Stomach (tissue), 9 donors: Measurements from ENCODE around the gene CREB1. TPM values are rescaled to one million over a fixed set of nuclear protein-coding genes. Genes with fewer than 3 reads are reported as not detected.

Experiments
- DNase-seq, 2 donors: peaks; one replicate each; pipeline versions ENCODE4 v3.0.0 to v3.0.0-alpha.2; 2013 to 2019
- H3K27ac ChIP-seq, 5 donors: fragments of 200-600 bp in 4 of 5; sonication (generic) in 4 of 5; one replicate each; pipeline ENCODE4 v1.5.1; 2013 to 2019; ENCODE audit warnings: mild to moderate bottlenecking in 1 of 5, moderate library complexity in 1 of 5
- H3K27me3 ChIP-seq, 3 donors: fragments of 200-600 bp; sonication (generic); one replicate each; pipeline ENCODE4 v1.5.1; 2017 to 2019; ENCODE audit warnings: mixed run types in 1 of 3
- H3K36me3 ChIP-seq, 4 donors: fragments of 200-600 bp; sonication (generic); 1 replicate in 3 of 4; 2 replicates in 1 of 4; pipeline ENCODE4 v1.5.1; 2016 to 2019
- H3K4me1 ChIP-seq, 4 donors: fragments of 200-600 bp; sonication (generic); one replicate each; pipeline ENCODE4 v1.5.1; 2016 to 2019
- H3K4me3 ChIP-seq, 4 donors: fragments of 200-600 bp; sonication (generic) in 3 of 4; one replicate each; pipeline ENCODE4 v1.5.1; 2016 to 2019; ENCODE audit warnings: mild to moderate bottlenecking in 1 of 4
- H3K9me3 ChIP-seq, 4 donors: fragments of 200-600 bp; sonication (generic); one replicate each; pipeline ENCODE4 v1.5.1; 2016 to 2019
- EP300 ChIP-seq: sonication (generic); formaldehyde crosslinking; IDR thresholded peaks from one replicate; pipeline ENCODE4 v1.6.1; 2017; ENCODE audit warnings: antibody characterized with exemption
- POLR2A ChIP-seq, 4 donors: fragments of 450-650 bp; IDR thresholded peaks; one replicate each; pipeline ENCODE4 v1.6.1; 2016; ENCODE audit warnings: antibody characterized with exemption in 4 of 4, control low read depth in 2 of 4, mild to moderate bottlenecking in 1 of 4, moderate library complexity in 1 of 4
- POLR2AphosphoS5 ChIP-seq, 3 donors: sonication (generic); formaldehyde crosslinking; IDR thresholded peaks; one replicate each; pipeline ENCODE4 v1.6.1; 2016; ENCODE audit warnings: antibody characterized with exemption in 3 of 3
- WGBS, 5 donors: extraction: QIAGEN DNeasy Blood & Tissue Kit in 3 of 5; methylation state at CpG; one replicate each; pipeline versions ENCODE4 v1.1.5 to v1.1.7; 2013 to 2018; 5-methylcytosine and 5-hydroxymethylcytosine counted together
- intact Hi-C: fragments of 100-400 bp; cut with DNase I; formaldehyde crosslinking; loops from one replicate; pipeline ENCODE4 v1.15.1; 2023; ENCODE audit warnings: low total_unique reads
- polyA plus RNA-seq, 3 donors: library from polyadenylated mRNA; stranded (reverse); fragments of 200-250 nt; gene quantifications; one replicate each; pipeline ENCODE4 v1.2.3, GENCODE V29; 2013
- total RNA-seq, 5 donors: library from RNA; depleted of rRNA; stranded (reverse); fragments of >200 nt; gene quantifications; one replicate each; pipeline versions ENCODE4 v1.1.0 to v1.2.3, GENCODE V29; 2014 to 2016
- TF ChIP-seq, protein P1 (sequence below), 7 experiments: fragments of 450-650 bp in 4 of 7; fragments of 200-600 bp in 3 of 7; sonication (generic) in 3 of 7; IDR thresholded peaks; one replicate each; pipeline ENCODE4 v1.5.1; 2016 to 2019; ENCODE audit warnings: antibody characterized with exemption in 7 of 7, control low read depth in 2 of 7, mild to moderate bottlenecking in 1 of 7
- donor health status: healthy with polysubstance abuse.
- donor health status: Bipolar disorder and iron deficiency.
- donor health status: healthy.

The CREB1 gene
- total and polyA plus RNA-seq, 8 donors, result 5.2 to 58.6 (median 16.3) TPM

DNA sequence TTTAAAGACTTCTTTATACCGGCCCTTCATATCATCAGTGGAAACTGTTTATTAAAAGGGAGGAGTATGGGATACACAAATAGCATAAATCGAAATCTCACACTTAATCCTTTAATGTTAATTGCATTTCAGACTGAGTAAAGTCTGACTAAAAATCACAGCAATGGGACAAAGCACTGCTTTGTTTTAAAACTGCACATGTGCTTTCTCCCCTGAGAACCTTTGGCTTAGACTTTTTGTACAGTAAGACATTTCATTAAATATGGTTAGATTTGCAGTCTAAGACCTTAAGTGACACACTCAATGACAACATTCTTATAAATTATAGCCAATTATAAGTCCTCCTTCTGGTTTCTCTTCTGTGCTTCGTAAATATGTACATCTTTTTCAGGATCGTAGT lies 83.0 kb downstream of the CREB1 start:
- no peaks in the 10 kb centered on the region for H3K9me3 ChIP-seq
- no peaks in the 10 kb centered on the region for H3K27me3 ChIP-seq
- peak in 1 of 2 donors; percentile 18 for DNase-seq
- intact Hi-C loops, result no loop called here
- 30 to 55% (median 38%) methylated on average over 4 of the region's 4 CpGs for WGBS, 5 donors
- peaks cover 10 to 22% (median 17%) of the 10 kb centered on the region in 4 donors for H3K36me3 ChIP-seq
- H3K27ac ChIP-seq, result peak overlapping the region in 1 of 5 donors; percentile 10
- H3K4me1 ChIP-seq, result peaks cover 0 to 10% (median 6%) of the 10 kb centered on the region in 4 donors
- TF ChIP-seq POLR2AphosphoS5 (IDR thresholded peaks at IDR 0.05), result no peak
- TF ChIP-seq, protein P1, sequence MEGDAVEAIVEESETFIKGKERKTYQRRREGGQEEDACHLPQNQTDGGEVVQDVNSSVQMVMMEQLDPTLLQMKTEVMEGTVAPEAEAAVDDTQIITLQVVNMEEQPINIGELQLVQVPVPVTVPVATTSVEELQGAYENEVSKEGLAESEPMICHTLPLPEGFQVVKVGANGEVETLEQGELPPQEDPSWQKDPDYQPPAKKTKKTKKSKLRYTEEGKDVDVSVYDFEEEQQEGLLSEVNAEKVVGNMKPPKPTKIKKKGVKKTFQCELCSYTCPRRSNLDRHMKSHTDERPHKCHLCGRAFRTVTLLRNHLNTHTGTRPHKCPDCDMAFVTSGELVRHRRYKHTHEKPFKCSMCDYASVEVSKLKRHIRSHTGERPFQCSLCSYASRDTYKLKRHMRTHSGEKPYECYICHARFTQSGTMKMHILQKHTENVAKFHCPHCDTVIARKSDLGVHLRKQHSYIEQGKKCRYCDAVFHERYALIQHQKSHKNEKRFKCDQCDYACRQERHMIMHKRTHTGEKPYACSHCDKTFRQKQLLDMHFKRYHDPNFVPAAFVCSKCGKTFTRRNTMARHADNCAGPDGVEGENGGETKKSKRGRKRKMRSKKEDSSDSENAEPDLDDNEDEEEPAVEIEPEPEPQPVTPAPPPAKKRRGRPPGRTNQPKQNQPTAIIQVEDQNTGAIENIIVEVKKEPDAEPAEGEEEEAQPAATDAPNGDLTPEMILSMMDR (IDR thresholded peaks at IDR 0.05), result no peak
- TF ChIP-seq EP300, result no peak
- no peak for TF ChIP-seq POLR2A (IDR thresholded peaks at IDR 0.05)
- no peak overlapping the region for H3K4me3 ChIP-seq

DNA sequence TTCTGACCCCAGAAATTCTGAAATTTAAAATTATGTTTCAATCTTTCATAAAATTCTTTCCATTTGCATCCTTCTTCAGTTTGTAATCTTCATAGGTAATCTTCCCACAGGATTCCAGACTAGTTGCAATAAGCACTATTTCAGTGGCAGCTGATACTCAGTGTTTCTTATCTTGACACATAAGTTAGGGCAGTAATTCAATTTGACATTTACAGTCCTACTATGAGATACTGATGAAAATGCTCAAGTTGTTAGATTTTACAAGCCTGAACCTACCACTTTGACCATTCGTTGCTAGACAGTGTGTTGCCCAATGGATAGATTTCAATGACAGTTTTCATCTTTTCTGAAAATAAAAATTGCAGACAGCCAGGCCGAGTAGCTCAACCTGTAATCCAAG lies 85.1 kb downstream of the CREB1 start:
- Histone ChIP-seq H3K9me3 (no peaks in the 10 kb centered on the region), H3K4me1 (peaks cover 0 to 16% (median 7%) of the 10 kb centered on the region in 4 donors), H3K4me3 (no peak overlapping the region), H3K36me3 (peaks cover 10 to 37% (median 28%) of the 10 kb centered on the region in 4 donors), H3K27me3 (no peaks in the 10 kb centered on the region), H3K27ac (no peak overlapping the region)
- TF ChIP-seq POLR2AphosphoS5 (IDR thresholded peaks at IDR 0.05) (no peak), EP300 (no peak), POLR2A (IDR thresholded peaks at IDR 0.05) (no peak)
- TF ChIP-seq, protein P1 (IDR thresholded peaks at IDR 0.05), result no peak
- DNase-seq, result no peak
- intact Hi-C loops, result no loop called here
- 93 to 95% (median 94%) methylated on average over 2 of the region's 2 CpGs for WGBS, 5 donors

DNA sequence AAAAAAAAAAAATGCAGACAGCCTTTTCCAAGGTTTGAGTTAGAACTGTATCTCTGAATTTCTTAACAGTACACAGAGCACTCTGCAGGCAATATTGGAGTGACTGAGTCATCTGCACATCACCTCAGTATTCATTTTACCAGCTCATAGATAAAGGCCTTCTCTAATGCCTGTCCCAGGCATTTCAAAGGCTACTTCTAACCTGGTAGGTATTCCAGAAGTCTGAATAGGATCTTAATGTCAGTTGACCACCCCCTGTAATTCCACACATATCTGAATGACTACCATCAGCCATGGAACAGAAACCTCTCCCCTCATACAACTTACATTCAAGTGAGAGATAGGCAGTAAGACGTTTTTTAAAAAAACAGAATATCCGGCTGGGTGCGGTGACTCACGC lies 86.4 kb downstream of the CREB1 start:
- intact Hi-C loops, result no loop called here
- TF ChIP-seq, protein P1 (IDR thresholded peaks at IDR 0.05), result no peak
- TF ChIP-seq POLR2A (IDR thresholded peaks at IDR 0.05) (no peak), POLR2AphosphoS5 (IDR thresholded peaks at IDR 0.05) (no peak), EP300 (no peak)
- Histone ChIP-seq H3K4me1 (peaks cover 0 to 25% (median 7%) of the 10 kb centered on the region in 4 donors), H3K27me3 (no peaks in the 10 kb centered on the region), H3K4me3 (no peak overlapping the region), H3K9me3 (no peaks in the 10 kb centered on the region), H3K36me3 (peaks cover 14 to 46% (median 36%) of the 10 kb centered on the region in 4 donors), H3K27ac (no peak overlapping the region)
- no peak for DNase-seq
- 69 to 86% (median 80%) methylated on average over 4 of the region's 4 CpGs for WGBS, 5 donors

DNA sequence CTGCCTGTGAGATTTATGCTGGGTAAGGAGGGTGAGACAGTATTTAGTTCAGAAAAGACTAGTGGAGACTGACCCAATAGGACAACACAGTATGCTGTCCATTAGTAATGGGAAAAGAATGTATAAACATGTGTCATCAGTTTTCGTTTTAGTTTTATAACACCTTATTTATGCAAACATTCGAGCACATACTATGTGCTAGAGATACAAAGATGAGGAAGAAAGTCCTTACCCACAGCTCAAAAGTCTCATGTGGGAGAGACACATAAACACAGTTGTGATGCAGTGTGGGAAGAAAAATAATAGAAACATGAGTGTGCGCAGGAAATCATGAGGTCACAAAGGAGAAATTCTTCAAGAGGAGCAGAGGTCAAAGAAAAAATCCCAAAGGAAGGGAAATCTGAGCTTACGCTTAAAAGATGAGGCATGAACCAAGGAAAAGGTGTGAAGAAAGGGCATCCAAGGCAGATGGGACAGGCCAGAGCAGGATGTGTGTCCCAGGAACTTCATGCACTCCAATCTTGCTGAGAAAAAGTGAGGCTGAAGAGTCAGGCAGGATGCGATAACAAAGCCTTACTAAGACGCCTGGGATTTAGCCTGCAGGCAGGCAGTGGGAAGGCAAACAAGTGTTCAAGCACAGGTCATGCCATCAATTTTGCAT lies 87.4 kb downstream of the CREB1 start:
- no peak for DNase-seq
- 67 to 78% (median 72%) methylated on average over 6 of the region's 6 CpGs for WGBS, 5 donors
- intact Hi-C loops, result no loop called here
- Histone ChIP-seq H3K4me1 (peaks cover 0 to 28% (median 8%) of the 10 kb centered on the region in 4 donors), H3K27me3 (no peaks in the 10 kb centered on the region), H3K27ac (peak overlapping the region in 3 of 5 donors; percentile 12 to 57 (median 43)), H3K36me3 (peaks cover 14 to 51% (median 42%) of the 10 kb centered on the region in 4 donors), H3K4me3 (no peak overlapping the region), H3K9me3 (no peaks in the 10 kb centered on the region)
- TF ChIP-seq POLR2A (IDR thresholded peaks at IDR 0.05), result no peak
- TF ChIP-seq EP300, result no peak
- TF ChIP-seq, protein P1 (IDR thresholded peaks at IDR 0.05), result no peak
- no peak for TF ChIP-seq POLR2AphosphoS5 (IDR thresholded peaks at IDR 0.05)
